ENCODE results near the gene IGF2BP3. TPM values are rescaled to one million over a fixed set of nuclear protein-coding genes. Genes with fewer than 3 reads are reported as not detected.
"Not testable (repeated sequence)": the region's sequence is repeated elsewhere in the genome, so short reads cannot be mapped to it uniquely, and the experiment has no call there.

Gene IGF2BP3
- total RNA-seq, 1 donor from 2014 or later, result 16.6 TPM

- H3K4me1 Mint-ChIP-seq (ENCODE audit: low read depth), result peaks cover 10% of the 10 kb centered on the region
- intact Hi-C loops (cut with micrococcal nuclease), result no loop called here
- DNase-seq (ENCODE audit: low spot score), result no peak
- H3K27me3 Mint-ChIP-seq (ENCODE audit: low read depth), result no peaks in the 10 kb centered on the region
- no peaks in the 10 kb centered on the region for H3K9me3 Mint-ChIP-seq
- H3K4me3 Mint-ChIP-seq (ENCODE audit: low read depth), result no peak overlapping the region
- peaks cover 3% of the 10 kb centered on the region for H3K36me3 Mint-ChIP-seq (ENCODE audit: low read depth)
- no peak overlapping the region for H3K27ac Mint-ChIP-seq
Measured at GRCh38 chr7:23438171-23438570, 32.1 kb downstream of the IGF2BP3 start.

GRCh38 chr7:23434147-23434917, 36.0 kb downstream of the IGF2BP3 start:
- H3K9me3 Mint-ChIP-seq, result no peaks in the 10 kb centered on the region
- H3K4me3 Mint-ChIP-seq (ENCODE audit: low read depth), result no peak overlapping the region
- no peak overlapping the region for H3K27ac Mint-ChIP-seq
- H3K36me3 Mint-ChIP-seq (ENCODE audit: low read depth), result no peaks in the 10 kb centered on the region
- intact Hi-C loops (cut with micrococcal nuclease), result no loop called here
- DNase-seq (ENCODE audit: low spot score), result no peak
- H3K27me3 Mint-ChIP-seq (ENCODE audit: low read depth), result no peaks in the 10 kb centered on the region
- peaks cover 34% of the 10 kb centered on the region for H3K4me1 Mint-ChIP-seq (ENCODE audit: low read depth)

- Mint-ChIP-seq H3K27me3 (ENCODE audit: low read depth) (no peaks in the 10 kb centered on the region), H3K4me1 (ENCODE audit: low read depth) (peaks cover 44% of the 10 kb centered on the region), H3K9me3 (no peaks in the 10 kb centered on the region), H3K36me3 (ENCODE audit: low read depth) (no peaks in the 10 kb centered on the region), H3K27ac (no peak overlapping the region), H3K4me3 (ENCODE audit: low read depth) (no peak overlapping the region)
- intact Hi-C loops (cut with micrococcal nuclease), result loop anchor here (2.0 kb wide), 1 partner anchor 39 kb away; the partner anchor contains the start of gene IGF2BP3
- no peak for DNase-seq (ENCODE audit: low spot score)
Measured at GRCh38 chr7:23431702-23432199, 38.5 kb downstream of the IGF2BP3 start.

- no peak for DNase-seq (ENCODE audit: low spot score)
- Mint-ChIP-seq H3K4me1 (ENCODE audit: low read depth) (peaks cover 49% of the 10 kb centered on the region), H3K36me3 (ENCODE audit: low read depth) (no peaks in the 10 kb centered on the region), H3K9me3 (no peaks in the 10 kb centered on the region), H3K4me3 (ENCODE audit: low read depth) (no peak overlapping the region), H3K27ac (no peak overlapping the region), H3K27me3 (ENCODE audit: low read depth) (no peaks in the 10 kb centered on the region)
- intact Hi-C loops (cut with micrococcal nuclease), result loop anchor here (2.0 kb wide), 1 partner anchor 40 kb away; the partner anchor contains the start of gene IGF2BP3
Measured at GRCh38 chr7:23430893-23431259, 39.4 kb downstream of the IGF2BP3 start.

- no peaks in the 10 kb centered on the region for H3K27me3 Mint-ChIP-seq (ENCODE audit: low read depth)
- H3K9me3 Mint-ChIP-seq, result no peaks in the 10 kb centered on the region
- H3K27ac Mint-ChIP-seq, result no peak overlapping the region
- H3K4me3 Mint-ChIP-seq (ENCODE audit: low read depth), result no peak overlapping the region
- no peak for DNase-seq (ENCODE audit: low spot score)
- peaks cover 34% of the 10 kb centered on the region for H3K4me1 Mint-ChIP-seq (ENCODE audit: low read depth)
- intact Hi-C loops (cut with micrococcal nuclease), result loop anchor here (2.0 kb wide), 2 partner anchors 22 to 70 kb away; no protein-coding TSS in a partner anchor
- no peaks in the 10 kb centered on the region for H3K36me3 Mint-ChIP-seq (ENCODE audit: low read depth)
Measured at GRCh38 chr7:23426876-23427275, 43.4 kb downstream of the IGF2BP3 start.

- Mint-ChIP-seq H3K4me1 (ENCODE audit: low read depth) (peaks cover 31% of the 10 kb centered on the region), H3K36me3 (ENCODE audit: low read depth) (peaks cover 3% of the 10 kb centered on the region), H3K4me3 (ENCODE audit: low read depth) (no peak overlapping the region), H3K27ac (no peak overlapping the region), H3K27me3 (ENCODE audit: low read depth) (no peaks in the 10 kb centered on the region), H3K9me3 (no peaks in the 10 kb centered on the region)
- intact Hi-C loops (cut with micrococcal nuclease), result no loop called here
- DNase-seq (ENCODE audit: low spot score), result no peak
Measured at GRCh38 chr7:23422909-23423308, 47.4 kb downstream of the IGF2BP3 start.

- no peak for DNase-seq (ENCODE audit: low spot score)
- peaks cover 34% of the 10 kb centered on the region for H3K4me1 Mint-ChIP-seq (ENCODE audit: low read depth)
- intact Hi-C loops (cut with micrococcal nuclease), result no loop called here
- H3K9me3 Mint-ChIP-seq, result no peaks in the 10 kb centered on the region
- peaks cover 3% of the 10 kb centered on the region for H3K36me3 Mint-ChIP-seq (ENCODE audit: low read depth)
- H3K27me3 Mint-ChIP-seq (ENCODE audit: low read depth), result no peaks in the 10 kb centered on the region
- H3K27ac Mint-ChIP-seq, result no peak overlapping the region
- no peak overlapping the region for H3K4me3 Mint-ChIP-seq (ENCODE audit: low read depth)
Measured at GRCh38 chr7:23422384-23422783, 47.9 kb downstream of the IGF2BP3 start.

- intact Hi-C loops (cut with micrococcal nuclease), result no loop called here
- Mint-ChIP-seq H3K27ac (no peak overlapping the region), H3K4me3 (ENCODE audit: low read depth) (no peak overlapping the region), H3K36me3 (ENCODE audit: low read depth) (peaks cover 11% of the 10 kb centered on the region), H3K4me1 (ENCODE audit: low read depth) (peaks cover 24% of the 10 kb centered on the region), H3K9me3 (no peaks in the 10 kb centered on the region), H3K27me3 (ENCODE audit: low read depth) (no peaks in the 10 kb centered on the region)
- no peak for DNase-seq (ENCODE audit: low spot score)
Measured at GRCh38 chr7:23419845-23420244, 50.4 kb downstream of the IGF2BP3 start.

- intact Hi-C loops (cut with micrococcal nuclease), result no loop called here
- no peak overlapping the region for H3K4me3 Mint-ChIP-seq (ENCODE audit: low read depth)
- no peak overlapping the region for H3K27ac Mint-ChIP-seq
- H3K36me3 Mint-ChIP-seq (ENCODE audit: low read depth), result peaks cover 17% of the 10 kb centered on the region
- H3K9me3 Mint-ChIP-seq, result no peaks in the 10 kb centered on the region
- DNase-seq (ENCODE audit: low spot score), result no peak
- H3K27me3 Mint-ChIP-seq (ENCODE audit: low read depth), result no peaks in the 10 kb centered on the region
- H3K4me1 Mint-ChIP-seq (ENCODE audit: low read depth), result peaks cover 24% of the 10 kb centered on the region
Measured at GRCh38 chr7:23419160-23419559, 51.1 kb downstream of the IGF2BP3 start.

GRCh38 chr7:23418046-23418445, 52.2 kb downstream of the IGF2BP3 start:
- no peaks in the 10 kb centered on the region for H3K27me3 Mint-ChIP-seq (ENCODE audit: low read depth)
- intact Hi-C loops (cut with micrococcal nuclease), result no loop called here
- peaks cover 25% of the 10 kb centered on the region for H3K36me3 Mint-ChIP-seq (ENCODE audit: low read depth)
- H3K4me1 Mint-ChIP-seq (ENCODE audit: low read depth), result peaks cover 24% of the 10 kb centered on the region
- H3K4me3 Mint-ChIP-seq (ENCODE audit: low read depth), result no peak overlapping the region
- no peaks in the 10 kb centered on the region for H3K9me3 Mint-ChIP-seq
- no peak for DNase-seq (ENCODE audit: low spot score)
- H3K27ac Mint-ChIP-seq, result no peak overlapping the region

- Mint-ChIP-seq H3K27me3 (ENCODE audit: low read depth) (no peaks in the 10 kb centered on the region), H3K9me3 (no peaks in the 10 kb centered on the region), H3K36me3 (ENCODE audit: low read depth) (peaks cover 36% of the 10 kb centered on the region), H3K4me1 (ENCODE audit: low read depth) (peaks cover 29% of the 10 kb centered on the region), H3K27ac (no peak overlapping the region), H3K4me3 (ENCODE audit: low read depth) (no peak overlapping the region)
- DNase-seq (ENCODE audit: low spot score), result no peak
- intact Hi-C loops (cut with micrococcal nuclease), result no loop called here
Measured at GRCh38 chr7:23415198-23415597, 55.1 kb downstream of the IGF2BP3 start.

GRCh38 chr7:23410446-23411183, 59.7 kb downstream of the IGF2BP3 start:
- peaks cover 65% of the 10 kb centered on the region for H3K36me3 Mint-ChIP-seq (ENCODE audit: low read depth)
- peaks cover 12% of the 10 kb centered on the region for H3K4me1 Mint-ChIP-seq (ENCODE audit: low read depth)
- H3K27me3 Mint-ChIP-seq (ENCODE audit: low read depth), result no peaks in the 10 kb centered on the region
- H3K9me3 Mint-ChIP-seq, result peaks cover 15% of the 10 kb centered on the region
- no peak overlapping the region for H3K4me3 Mint-ChIP-seq (ENCODE audit: low read depth)
- no peak for DNase-seq (ENCODE audit: low spot score)
- intact Hi-C loops (cut with micrococcal nuclease), result no loop called here
- no peak overlapping the region for H3K27ac Mint-ChIP-seq

- Mint-ChIP-seq H3K36me3 (ENCODE audit: low read depth) (peaks cover 53% of the 10 kb centered on the region), H3K9me3 (peaks cover 15% of the 10 kb centered on the region), H3K4me1 (ENCODE audit: low read depth) (peaks cover 22% of the 10 kb centered on the region)
- H3K27ac Mint-ChIP-seq; DNase-seq (ENCODE audit: low spot score); H3K27me3 Mint-ChIP-seq (ENCODE audit: low read depth); intact Hi-C loops (cut with micrococcal nuclease); H3K4me3 Mint-ChIP-seq (ENCODE audit: low read depth): not testable (repeated sequence)
Measured at GRCh38 chr7:23406564-23406963, 63.7 kb downstream of the IGF2BP3 start.
